ENCODE measurements around the gene CUX1. TPM values are rescaled to one million over a fixed set of nuclear protein-coding genes. Genes with fewer than 3 reads are reported as not detected.
"Not testable (repeated sequence)": the region's sequence is repeated elsewhere in the genome, so short reads cannot be mapped to it uniquely, and the experiment has no call there.

Gene CUX1
- total RNA-seq, 1 experiment from 2014 or later: 116 TPM

DNA sequence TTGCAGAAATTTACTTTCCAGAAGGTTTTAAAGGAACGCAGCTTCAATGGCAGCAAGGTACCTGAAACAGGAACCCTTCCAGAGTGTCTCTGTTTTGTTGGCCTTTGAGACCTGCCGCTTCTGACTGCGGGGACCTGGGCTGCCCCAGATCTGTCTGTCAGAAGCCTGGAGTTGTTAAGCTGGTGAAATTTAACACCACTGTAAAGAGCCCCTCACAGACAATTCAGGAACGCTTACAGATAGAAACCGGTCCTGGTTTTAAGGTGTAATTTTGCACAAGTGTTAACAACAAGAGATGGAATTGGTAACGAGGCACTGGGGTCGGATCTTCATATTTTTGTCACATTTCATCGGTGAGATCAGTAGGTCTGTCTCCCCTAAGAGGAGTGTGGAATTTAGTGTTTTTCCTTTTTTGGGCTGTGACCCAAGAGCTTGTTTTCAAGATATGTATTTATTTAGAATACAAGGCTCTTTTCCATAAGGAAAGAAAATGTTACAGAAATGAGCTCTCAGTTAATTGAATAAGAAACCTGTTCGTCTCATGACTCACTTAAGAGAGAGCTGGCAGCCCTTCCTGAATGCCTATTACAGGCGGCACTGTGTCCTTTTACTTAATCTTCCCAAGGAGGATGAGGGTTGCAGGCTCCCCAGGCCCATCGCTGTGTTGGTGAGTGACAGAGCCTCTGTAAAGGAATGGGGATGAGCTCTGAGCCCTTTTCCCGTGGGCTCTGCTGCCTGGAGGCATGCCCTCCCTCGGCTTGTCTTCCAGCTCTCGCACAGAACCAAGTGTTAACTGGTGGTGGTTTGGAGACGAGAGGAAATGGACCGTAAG, 168.7 kb downstream of the CUX1 start:
- intact Hi-C loops (cut with micrococcal nuclease; ENCODE audit: unreplicated experiment): no loop called here
- no peak overlapping the region for H3K4me3 ChIP-seq (ENCODE audit: low read depth, low read length)
- BruUV-seq (replicated peaks): no TSS peak
- ChIA-PET POLR2A (interaction anchor here (0.6 kb wide), 1 partner anchor 72 kb away, joined by 3 read pairs; no protein-coding TSS in a partner anchor), CTCF (no interaction called here)
- no peaks in the 10 kb centered on the region for H3K9me3 Mint-ChIP-seq (ENCODE audit: unreplicated experiment)
- peaks cover 13% of the 10 kb centered on the region for H3K4me1 Mint-ChIP-seq (ENCODE audit: low read depth, unreplicated experiment)
- H3K4me3 Mint-ChIP-seq (ENCODE audit: unreplicated experiment): no peak overlapping the region
- 0 out of 2 replicates have a peak, but pooled peaks cover 4% of the 10 kb centered on the region for H3K4me1 ChIP-seq
- H3K36me3 Mint-ChIP-seq (ENCODE audit: insufficient read depth, unreplicated experiment): peaks cover 75% of the 10 kb centered on the region
- peak overlapping the region; percentile 79 for H3K27ac Mint-ChIP-seq (ENCODE audit: unreplicated experiment)
- H3K27me3 Mint-ChIP-seq (ENCODE audit: insufficient read depth, unreplicated experiment): no peaks in the 10 kb centered on the region
- no peak for TF ChIP-seq CTCF (IDR thresholded peaks at IDR 0.05; ENCODE audit: insufficient read depth in 1 of 2, low read depth in 1 of 2, low read length in 1 of 2, severe bottlenecking in 1 of 2, unreplicated experiment in 1 of 2)
- H3K27me3 ChIP-seq (replicated peaks; ENCODE audit: control insufficient read depth, insufficient read depth, low read length): no peaks in the 10 kb centered on the region
- peaks cover 5% of the 10 kb centered on the region; the same call in 1 of the 2 replicates for H3K9me3 ChIP-seq
- no peaks in the 10 kb centered on the region; the same call in 1 of the 2 replicates for H3K36me3 ChIP-seq (ENCODE audit: control insufficient read depth, insufficient read depth, low read length)
- DNase-seq: no peak

DNA sequence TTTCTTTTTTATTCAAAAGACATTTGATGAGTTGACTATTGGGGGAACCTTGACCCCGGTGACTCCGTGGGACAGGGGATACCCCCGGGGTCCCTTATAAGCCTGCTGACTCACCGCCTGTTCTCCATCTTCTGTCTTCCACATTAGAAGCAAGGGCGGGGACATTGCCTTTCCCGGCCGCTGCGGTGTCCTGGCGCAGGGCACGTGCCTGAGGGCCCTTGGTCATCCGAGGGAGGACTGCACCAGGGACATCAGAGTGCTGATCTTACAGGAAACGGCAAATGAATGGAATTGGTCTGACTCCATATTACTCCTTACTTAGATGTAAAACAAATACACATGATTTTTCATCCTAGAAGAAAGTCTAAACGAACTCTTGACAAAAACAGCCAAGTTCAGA, 170.1 kb downstream of the CUX1 start:
- ChIA-PET POLR2A (no interaction called here), CTCF (interaction anchor here (0.6 kb wide), 1 partner anchor 25 kb away, joined by 4 read pairs; no protein-coding TSS in a partner anchor)
- Mint-ChIP-seq H3K36me3 (ENCODE audit: insufficient read depth, unreplicated experiment) (peaks cover 71% of the 10 kb centered on the region), H3K9me3 (ENCODE audit: unreplicated experiment) (no peaks in the 10 kb centered on the region), H3K27ac (ENCODE audit: unreplicated experiment) (peak overlapping the region; percentile 53), H3K27me3 (ENCODE audit: insufficient read depth, unreplicated experiment) (no peaks in the 10 kb centered on the region), H3K4me1 (ENCODE audit: low read depth, unreplicated experiment) (peaks cover 13% of the 10 kb centered on the region), H3K4me3 (ENCODE audit: unreplicated experiment) (no peak overlapping the region)
- H3K9me3 ChIP-seq: peaks cover 5% of the 10 kb centered on the region; the same call in 1 of the 2 replicates
- intact Hi-C loops (cut with micrococcal nuclease; ENCODE audit: unreplicated experiment): no loop called here
- H3K36me3 ChIP-seq (ENCODE audit: control insufficient read depth, insufficient read depth, low read length): no peaks in the 10 kb centered on the region; the same call in 1 of the 2 replicates
- no peak for TF ChIP-seq CTCF (IDR thresholded peaks at IDR 0.05; ENCODE audit: insufficient read depth in 1 of 2, low read depth in 1 of 2, low read length in 1 of 2, severe bottlenecking in 1 of 2, unreplicated experiment in 1 of 2)
- DNase-seq: no peak
- BruUV-seq (replicated peaks): no TSS peak
- 0 out of 2 replicates have a peak, but pooled peaks cover 4% of the 10 kb centered on the region for H3K4me1 ChIP-seq
- H3K4me3 ChIP-seq (ENCODE audit: low read depth, low read length): no peak overlapping the region
- no peaks in the 10 kb centered on the region for H3K27me3 ChIP-seq (replicated peaks; ENCODE audit: control insufficient read depth, insufficient read depth, low read length)

GRCh38 chr7:101988060-101988459, 170.6 kb downstream of the CUX1 start:
- H3K4me1 ChIP-seq; H3K9me3 ChIP-seq; H3K9me3 Mint-ChIP-seq (ENCODE audit: unreplicated experiment); H3K27me3 ChIP-seq (replicated peaks; ENCODE audit: control insufficient read depth, insufficient read depth, low read length); H3K4me3 ChIP-seq (ENCODE audit: low read depth, low read length); H3K4me3 Mint-ChIP-seq (ENCODE audit: unreplicated experiment); DNase-seq; intact Hi-C loops (cut with micrococcal nuclease; ENCODE audit: unreplicated experiment); BruUV-seq (replicated peaks); H3K27me3 Mint-ChIP-seq (ENCODE audit: insufficient read depth, unreplicated experiment); H3K36me3 ChIP-seq (ENCODE audit: control insufficient read depth, insufficient read depth, low read length): not testable (repeated sequence)
- Mint-ChIP-seq H3K36me3 (ENCODE audit: insufficient read depth, unreplicated experiment) (peaks cover 70% of the 10 kb centered on the region), H3K4me1 (ENCODE audit: low read depth, unreplicated experiment) (peaks cover 13% of the 10 kb centered on the region), H3K27ac (ENCODE audit: unreplicated experiment) (peak overlapping the region; percentile 69)
- POLR2A ChIA-PET: interaction anchor here (0.5 kb wide), 1 partner anchor 13 kb away, joined by 4 read pairs; no protein-coding TSS in a partner anchor
- CTCF ChIA-PET: interaction anchor here (0.6 kb wide), 1 partner anchor 24 kb away, joined by 4 read pairs; no protein-coding TSS in a partner anchor

All from Caco-2 (cell line).